Endothelial cell of umbilical vein (primary cell): ENCODE results near the gene FAT2. TPM values are rescaled to one million over a fixed set of nuclear protein-coding genes. Genes with fewer than 3 reads are reported as not detected.

Experiments
- BruUV-seq: library from RNA; stranded (reverse); fragments of 400-500 nt; replicated peaks from 2 replicates; lab custom pipeline; 2021; lab: Mats Ljungman, UMichigan
- CTCF ChIA-PET: fragments of 300-600, 350-600 bp; sonication (Branson Sonifier 250); formaldehyde crosslinking; loops from one replicate; lab custom pipeline; 2021; ENCODE audit warnings: antibody characterized with exemption, inconsistent platforms; lab: Charles Lee
- POLR2A ChIA-PET: fragments of 300-600, 350-600 bp; sonication (Branson Sonifier 250); formaldehyde crosslinking; loops from one replicate; lab custom pipeline; 2021; ENCODE audit warnings: antibody characterized with exemption, inconsistent platforms; lab: Charles Lee
- DNase-seq: peaks from one replicate; pipeline ENCODE4 v3.0.0-alpha.2; 2011; ENCODE audit warnings: low read depth, low spot score
- FAIRE-seq: peaks from 2 replicates; lab custom pipeline; 2011; peaks lifted over from hg19 to GRCh38; lab: Jason Lieb, UNC
- H2AFZ ChIP-seq: 2 replicates; pipeline ENCODE4 v1.6.0; 2012; ENCODE audit warnings: low read depth, low read length, control low read depth, inconsistent platforms
- H3K27ac ChIP-seq: 2 replicates; pipeline ENCODE4 v1.5.1; 2011; ENCODE audit warnings: low read depth, mild to moderate bottlenecking, control low read depth, low read length, moderate library complexity; ENCODE audit not compliant: insufficient read depth
- H3K27me3 ChIP-seq, 2 experiments: 2 replicates each; pipeline versions ENCODE4 v1.6.0 to v1.6.1; 2011; ENCODE audit warnings: low read length in 2 of 2, mixed read lengths in 1 of 2; ENCODE audit not compliant: control insufficient read depth in 2 of 2, insufficient read depth in 2 of 2
- H3K36me3 ChIP-seq, 2 experiments: 2 replicates in 1 of 2; 3 replicates in 1 of 2; pipeline ENCODE4 v1.5.1; 2011; ENCODE audit warnings: low read length in 2 of 2, mild to moderate bottlenecking in 1 of 2, moderate library complexity in 1 of 2; ENCODE audit not compliant: control insufficient read depth in 2 of 2, insufficient read depth in 2 of 2; ENCODE audit errors: extremely low read depth in 1 of 2
- H3K4me1 ChIP-seq: 3 replicates; pipeline ENCODE4 v1.5.1; 2011; ENCODE audit warnings: mild to moderate bottlenecking, low read length; ENCODE audit not compliant: control insufficient read depth, insufficient read depth; ENCODE audit errors: extremely low read depth
- H3K4me2 ChIP-seq: 2 replicates; pipeline ENCODE4 v1.6.1; 2011; ENCODE audit warnings: low read length, control low read depth, mixed read lengths; ENCODE audit not compliant: insufficient read depth
- H3K4me3 ChIP-seq, 3 experiments: fragments of 200-600 bp in 1 of 3; sonication (generic), shearing (Covaris generic) in 1 of 3; replicated peaks in 1 of 3; 2 replicates each; pipeline ENCODE4 v1.5.1; 2011 to 2016; ENCODE audit warnings: control low read depth in 3 of 3, low read length in 3 of 3, mild to moderate bottlenecking in 2 of 3, inconsistent platforms in 1 of 3, low read depth in 1 of 3, moderate library complexity in 1 of 3; ENCODE audit not compliant: insufficient read depth in 1 of 3
- H3K79me2 ChIP-seq: 2 replicates; pipeline ENCODE4 v1.6.0; 2012; ENCODE audit warnings: low read length, inconsistent platforms; ENCODE audit not compliant: control insufficient read depth, insufficient read depth
- H3K9ac ChIP-seq: replicated peaks from 2 replicates; pipeline ENCODE3; 2011; ENCODE audit warnings: low read length, control low read depth; ENCODE audit not compliant: insufficient read depth; ENCODE audit errors: extremely low read depth
- H3K9me1 ChIP-seq: replicated peaks from 3 replicates; pipeline ENCODE4 v1.6.0; 2011; ENCODE audit warnings: mild to moderate bottlenecking, low read length; ENCODE audit not compliant: control insufficient read depth, insufficient read depth; ENCODE audit errors: extremely low read depth
- H3K9me3 ChIP-seq: replicated peaks from 2 replicates; pipeline ENCODE4 v1.5.1; 2012; ENCODE audit warnings: low read length, inconsistent platforms; ENCODE audit not compliant: control insufficient read depth, insufficient read depth
- H4K20me1 ChIP-seq: replicated peaks from 2 replicates; pipeline ENCODE3; 2011; ENCODE audit warnings: mild to moderate bottlenecking, low read length; ENCODE audit not compliant: control insufficient read depth, insufficient read depth; ENCODE audit errors: extremely low read depth
- CTCF ChIP-seq, 2 donors: IDR thresholded peaks; 1 replicate in 1 of 2; 2 replicates in 1 of 2; pipeline ENCODE4 v1.5.1; 2011; ENCODE audit warnings: low read length in 2 of 2, mild to moderate bottlenecking in 2 of 2, moderate library complexity in 2 of 2, control low read depth in 1 of 2, inconsistent platforms in 1 of 2, low read depth in 1 of 2; ENCODE audit not compliant: insufficient read depth in 1 of 2; ENCODE audit errors: extremely low read depth in 1 of 2
- EZH2 ChIP-seq: IDR thresholded peaks from 2 replicates; pipeline ENCODE4 v1.6.1; 2012; ENCODE audit warnings: borderline replicate concordance, low read depth, mild to moderate bottlenecking, moderate library complexity, low read length, inconsistent platforms; ENCODE audit not compliant: severe bottlenecking
- FOS ChIP-seq: IDR thresholded peaks from 2 replicates; pipeline ENCODE4 v1.6.1; 2011; ENCODE audit warnings: mild to moderate bottlenecking, low read length, moderate library complexity, borderline replicate concordance; ENCODE audit not compliant: insufficient read depth
- GATA2 ChIP-seq: IDR thresholded peaks from 2 replicates; pipeline ENCODE4 v1.7.0; 2011; ENCODE audit warnings: low read depth, mild to moderate bottlenecking, moderate library complexity, mixed read lengths, low read length; ENCODE audit not compliant: insufficient read length, insufficient read depth
- JUN ChIP-seq: IDR thresholded peaks from 2 replicates; pipeline ENCODE4 v1.6.1; 2011; ENCODE audit warnings: borderline replicate concordance, low read depth; ENCODE audit not compliant: insufficient read length, insufficient read depth
- MAX ChIP-seq: IDR thresholded peaks from 2 replicates; pipeline ENCODE4 v1.6.1; 2011; ENCODE audit not compliant: insufficient read depth, insufficient read length
- MYC ChIP-seq: IDR thresholded peaks from one replicate; pipeline ENCODE4 v1.6.1; 2011; ENCODE audit warnings: mild to moderate bottlenecking, low read depth, low read length
- POLR2A ChIP-seq: IDR thresholded peaks from 2 replicates; pipeline ENCODE4 v1.6.1; 2012; ENCODE audit warnings: low read depth, mild to moderate bottlenecking, control low read depth, low read length
- POLR2AphosphoS5 ChIP-seq: IDR thresholded peaks from 2 replicates; pipeline ENCODE4 v1.6.1; 2012; ENCODE audit warnings: low read depth, mild to moderate bottlenecking, control low read depth, low read length, moderate library complexity; ENCODE audit not compliant: insufficient read depth
- dilution Hi-C: fragments of 300-500 bp; cut with MboI; formaldehyde crosslinking; loops from one replicate; pipeline ENCODE4 v1.15.0; 2019; ENCODE audit warnings: low sequenced_read_pairs; ENCODE audit not compliant: extremely low pct_ligation_motif_present
- intact Hi-C: fragments of 100-400 bp; cut with micrococcal nuclease; formaldehyde crosslinking; loops from one replicate; pipeline ENCODE4 v1.10.0; 2022
- polyA plus RNA-seq, 4 experiments: library from polyadenylated mRNA; depleted of rRNA in 3 of 4; stranded (reverse) in 3 of 4; unstranded in 1 of 4; fragments of >200 nt; gene quantifications; 2 replicates each; pipeline versions ENCODE4 v1.2.1 to v1.2.3, GENCODE V29; 2011 to 2012; ENCODE audit warnings: missing spikeins in 1 of 4
- total RNA-seq: library from RNA; stranded (reverse); gene quantifications from 2 replicates; pipeline ENCODE4 v1.2.3, GENCODE V29; 2021

FAT2 gene
- total and polyA plus RNA-seq, 2 donors (not counting 3 experiments of a cell fraction or from before 2014, with no cell fraction given), result not detected

GRCh38 chr5:151571270-151572173 lies 19.6 kb downstream of the FAT2 start:
- intact Hi-C loops (loop anchor here (5.0 kb wide), 1 partner anchor 171 kb away; no protein-coding TSS in a partner anchor), dilution Hi-C loops (no loop called here)
- H3K4me3 ChIP-seq, result no peak overlapping the region
- no peaks in the 10 kb centered on the region for H3K9me3 ChIP-seq
- BruUV-seq, result no TSS peak
- no peaks in the 10 kb centered on the region for H3K4me1 ChIP-seq
- H3K9ac ChIP-seq, result no peak overlapping the region
- ChIA-PET CTCF (interaction anchor here (1.1 to 1.3 kb wide), 3 partner anchors 19 to 48 kb away, joined by 3 read pairs; no protein-coding TSS in a partner anchor), POLR2A (interaction anchor here (0.6 kb wide), 1 partner anchor 56 kb away, joined by 3 read pairs; no protein-coding TSS in a partner anchor)
- no peaks in the 10 kb centered on the region for H4K20me1 ChIP-seq
- no peaks in the 10 kb centered on the region for H3K79me2 ChIP-seq
- FAIRE-seq (no peak), DNase-seq (no peak)
- H3K36me3 ChIP-seq, result no peaks in the 10 kb centered on the region
- no peaks in the 10 kb centered on the region for H3K27me3 ChIP-seq
- no peaks in the 10 kb centered on the region for H3K9me1 ChIP-seq
- H2AFZ ChIP-seq, result no peak overlapping the region
- no peak overlapping the region for H3K27ac ChIP-seq
- H3K4me2 ChIP-seq, result no peak overlapping the region
- TF ChIP-seq EZH2, result no peak
- no peak for TF ChIP-seq FOS
- no peak for TF ChIP-seq MAX
- TF ChIP-seq GATA2, result no peak
- TF ChIP-seq POLR2AphosphoS5, result no peak
- no peak for TF ChIP-seq CTCF (IDR thresholded peaks at IDR 0.05; ENCODE audit: extremely low read depth in 1 of 2, insufficient read depth in 1 of 2, low read depth in 1 of 2, low read length in 2 of 2)
- no peak for TF ChIP-seq POLR2A
- TF ChIP-seq MYC, result no peak
- TF ChIP-seq JUN, result no peak
